ENCODE measurements around the gene ZFP62. TPM values are rescaled to one million over a fixed set of nuclear protein-coding genes. Genes with fewer than 3 reads are reported as not detected.
"Not testable (repeated sequence)": the region's sequence is repeated elsewhere in the genome, so short reads cannot be mapped to it uniquely, and the experiment has no call there.

Gene ZFP62
- total RNA-seq, 2 experiments from 2014 or later = 30.3 to 31.8 TPM

GRCh38 chr5:180828756-180829531 is 32.1 kb downstream of the ZFP62 start:
- DNase-seq; intact Hi-C loops (cut with DNase I, micrococcal nuclease); H3K9me3 Mint-ChIP-seq (ENCODE audit: low read depth); H3K27me3 Mint-ChIP-seq; ATAC-seq: not testable (repeated sequence)
- Mint-ChIP-seq H3K27ac (peak overlapping the region; percentile 83), H3K4me1 (peaks cover 58% of the 10 kb centered on the region), H3K4me3 (peak overlapping the region; percentile 39), H3K36me3 (ENCODE audit: low read depth) (peaks cover 25% of the 10 kb centered on the region)
- CTCF ChIA-PET = interaction anchor here (1.4 to 2.5 kb wide), 3 partner anchors 15 to 40 kb away, joined by 4 to 11 read pairs (median 10); no protein-coding TSS in a partner anchor
- POLR2A ChIA-PET = interaction anchor here (1.7 kb wide), 1 partner anchor 13 kb away, joined by 5 read pairs; no protein-coding TSS in a partner anchor

- H3K27me3 Mint-ChIP-seq; POLR2A ChIA-PET; H3K27ac Mint-ChIP-seq; H3K9me3 Mint-ChIP-seq (ENCODE audit: low read depth); ATAC-seq; H3K4me3 Mint-ChIP-seq; DNase-seq; intact Hi-C loops (cut with DNase I, micrococcal nuclease): not testable (repeated sequence)
- H3K36me3 Mint-ChIP-seq (ENCODE audit: low read depth) = peaks cover 24% of the 10 kb centered on the region
- peaks cover 54% of the 10 kb centered on the region for H3K4me1 Mint-ChIP-seq
- CTCF ChIA-PET = interaction anchor here (1.2 kb wide), 1 partner anchor 41 kb away, joined by 4 read pairs; no protein-coding TSS in a partner anchor
Measured at GRCh38 chr5:180827374-180827773, 33.7 kb downstream of the ZFP62 start.

DNA sequence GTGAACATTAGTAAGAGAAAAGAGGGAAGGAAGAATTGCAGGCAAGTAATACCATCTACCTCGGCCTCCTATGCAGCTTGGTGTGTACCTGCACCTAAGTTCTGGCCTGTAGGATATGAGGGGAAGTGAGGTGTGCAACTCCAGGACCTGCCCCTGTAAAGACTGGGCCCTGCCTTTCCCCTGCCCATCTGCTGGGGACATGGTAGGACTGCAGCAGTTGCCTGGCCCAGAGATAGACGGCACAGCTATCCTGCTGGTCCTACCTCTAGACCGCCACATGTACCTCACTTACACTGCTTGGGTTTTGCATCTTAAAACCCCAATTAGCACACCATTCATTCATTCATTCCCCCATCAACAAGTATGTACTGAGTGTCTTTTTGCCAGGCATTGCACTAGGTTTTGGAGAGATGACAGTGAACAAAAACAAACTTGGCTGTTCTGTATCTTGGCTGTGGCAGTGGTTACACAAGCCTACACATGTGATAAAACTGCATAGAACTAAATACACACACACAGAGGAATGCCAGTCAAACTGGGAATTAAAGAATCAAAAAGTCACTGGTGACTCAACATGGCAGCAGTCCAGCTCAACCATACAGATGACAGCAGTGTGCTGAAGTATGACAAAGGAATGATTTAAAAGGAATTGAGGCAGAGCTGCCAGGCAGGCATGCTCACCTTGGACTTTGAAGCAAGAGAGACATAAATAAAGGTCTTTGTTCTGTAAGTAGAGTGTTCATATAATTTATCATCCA is 35.1 kb downstream of the ZFP62 start:
- POLR2A ChIA-PET = interaction anchor here (0.5 to 2.1 kb wide), 4 partner anchors 15 to 400 kb away, joined by 4 to 10 read pairs (median 6); no protein-coding TSS in a partner anchor
- Mint-ChIP-seq H3K4me3 (no peak overlapping the region), H3K36me3 (ENCODE audit: low read depth) (peaks cover 21% of the 10 kb centered on the region), H3K4me1 (peaks cover 56% of the 10 kb centered on the region), H3K27ac (peak overlapping the region; percentile 51), H3K27me3 (no peaks in the 10 kb centered on the region), H3K9me3 (ENCODE audit: low read depth) (peaks cover 6% of the 10 kb centered on the region)
- intact Hi-C loops (cut with DNase I, micrococcal nuclease) = loop anchor here in 1 of 2 experiments (1.0 kb wide), 3 partner anchors 12 to 24 kb away; partner anchors contain the start of gene MGAT1
- DNase-seq = peak; percentile 82
- CTCF ChIA-PET = interaction anchor here (1.0 to 2.4 kb wide), 5 partner anchors 13 to 41 kb away, joined by 3 to 9 read pairs (median 4); no protein-coding TSS in a partner anchor
- peak; percentile 77 for ATAC-seq

DNA sequence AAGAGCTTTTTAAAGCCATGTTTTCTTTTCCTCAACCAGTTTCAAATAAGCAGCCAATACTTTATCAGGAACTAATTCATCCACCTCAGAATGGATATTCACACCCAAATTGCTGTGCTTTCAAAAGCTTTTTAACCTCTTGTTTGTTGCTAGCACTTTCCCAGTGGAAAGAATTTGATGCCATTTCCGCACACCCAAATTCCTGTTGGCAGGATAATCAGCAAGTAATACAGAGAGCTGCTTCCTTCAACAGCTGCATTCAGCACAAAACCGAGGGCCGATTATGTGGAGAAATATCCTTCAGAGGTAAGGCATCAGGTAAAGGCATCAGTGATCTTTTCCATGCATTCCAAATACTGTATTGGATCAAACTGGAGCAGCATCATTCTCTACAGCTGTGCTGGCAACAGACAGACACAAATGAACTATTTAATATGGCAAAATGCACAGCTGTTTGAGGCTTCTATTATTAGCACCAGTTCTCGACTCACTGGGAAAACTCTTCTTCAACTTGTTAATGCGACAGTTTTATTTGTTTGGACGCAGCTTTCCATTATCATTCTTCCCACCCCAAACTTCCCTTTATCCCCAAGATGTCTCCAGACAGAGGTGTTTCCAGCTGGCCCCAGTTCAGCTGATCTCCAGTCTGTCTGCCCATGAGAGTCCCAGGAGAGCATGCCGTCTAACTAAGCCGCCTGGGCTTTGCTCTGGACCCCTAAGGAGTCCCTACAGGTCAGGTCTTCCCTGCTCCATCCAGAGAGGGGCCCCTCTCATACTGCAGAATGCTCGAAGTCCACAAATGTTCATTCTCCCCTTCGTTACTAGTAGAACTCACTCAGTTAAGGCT is 36.2 kb downstream of the ZFP62 start:
- ATAC-seq (no peak), DNase-seq (no peak)
- Mint-ChIP-seq H3K4me3 (no peak overlapping the region), H3K9me3 (ENCODE audit: low read depth) (peaks cover 4% of the 10 kb centered on the region), H3K36me3 (ENCODE audit: low read depth) (peaks cover 11% of the 10 kb centered on the region), H3K27me3 (no peaks in the 10 kb centered on the region), H3K27ac (peak overlapping the region; percentile 60), H3K4me1 (peaks cover 57% of the 10 kb centered on the region)
- intact Hi-C loops (cut with DNase I, micrococcal nuclease) = no loop called here
- ChIA-PET POLR2A (interaction anchor here (0.5 to 2.1 kb wide), 3 partner anchors 14 to 401 kb away, joined by 4 to 10 read pairs (median 9); no protein-coding TSS in a partner anchor), CTCF (interaction anchor here (0.6 to 2.4 kb wide), 8 partner anchors 8 to 868 kb away, joined by 3 to 9 read pairs (median 4); no protein-coding TSS in a partner anchor)

GRCh38 chr5:180823940-180824629 is 37.0 kb downstream of the ZFP62 start:
- no peaks in the 10 kb centered on the region for H3K27me3 Mint-ChIP-seq
- ATAC-seq = no peak
- H3K27ac Mint-ChIP-seq = peak overlapping the region; percentile 52
- DNase-seq = no peak
- POLR2A ChIA-PET = no interaction called here
- CTCF ChIA-PET = interaction anchor here (0.6 to 2.4 kb wide), 5 partner anchors 10 to 867 kb away, joined by 3 to 9 read pairs (median 4); no protein-coding TSS in a partner anchor
- peaks cover 51% of the 10 kb centered on the region for H3K4me1 Mint-ChIP-seq
- no peaks in the 10 kb centered on the region for H3K9me3 Mint-ChIP-seq (ENCODE audit: low read depth)
- peaks cover 4% of the 10 kb centered on the region for H3K36me3 Mint-ChIP-seq (ENCODE audit: low read depth)
- intact Hi-C loops (cut with DNase I, micrococcal nuclease) = no loop called here
- no peak overlapping the region for H3K4me3 Mint-ChIP-seq

- CTCF ChIA-PET = interaction anchor here (0.6 to 2.4 kb wide), 2 partner anchors 10 to 16 kb away, joined by 3 to 9 read pairs; no protein-coding TSS in a partner anchor
- intact Hi-C loops (cut with DNase I, micrococcal nuclease) = no loop called here
- DNase-seq (no peak), ATAC-seq (no peak)
- Mint-ChIP-seq H3K4me1 (peaks cover 54% of the 10 kb centered on the region), H3K27me3 (no peaks in the 10 kb centered on the region), H3K27ac (no peak overlapping the region), H3K9me3 (ENCODE audit: low read depth) (no peaks in the 10 kb centered on the region), H3K36me3 (ENCODE audit: low read depth) (peaks cover 2% of the 10 kb centered on the region), H3K4me3 (no peak overlapping the region)
- POLR2A ChIA-PET = no interaction called here
Measured at GRCh38 chr5:180823346-180823745, 37.7 kb downstream of the ZFP62 start.

- CTCF ChIA-PET = interaction anchor here (0.6 to 1.3 kb wide), 7 partner anchors 8 to 364 kb away, joined by 3 to 4 read pairs (median 3); no protein-coding TSS in a partner anchor
- H3K4me3 Mint-ChIP-seq = no peak overlapping the region
- H3K27me3 Mint-ChIP-seq = no peaks in the 10 kb centered on the region
- ATAC-seq = no peak
- H3K36me3 Mint-ChIP-seq (ENCODE audit: low read depth) = peaks cover 1% of the 10 kb centered on the region
- H3K4me1 Mint-ChIP-seq = peaks cover 65% of the 10 kb centered on the region
- intact Hi-C loops (cut with DNase I, micrococcal nuclease) = no loop called here
- POLR2A ChIA-PET = no interaction called here
- no peaks in the 10 kb centered on the region for H3K9me3 Mint-ChIP-seq (ENCODE audit: low read depth)
- H3K27ac Mint-ChIP-seq = no peak overlapping the region
- no peak for DNase-seq
Measured at GRCh38 chr5:180821538-180821937, 39.5 kb downstream of the ZFP62 start.

- ChIA-PET POLR2A (no interaction called here), CTCF (interaction anchor here (0.6 to 1.3 kb wide), 6 partner anchors 8 to 365 kb away, joined by 3 to 4 read pairs (median 3); no protein-coding TSS in a partner anchor)
- Mint-ChIP-seq H3K4me1 (peaks cover 63% of the 10 kb centered on the region), H3K27ac (no peak overlapping the region), H3K27me3 (no peaks in the 10 kb centered on the region), H3K36me3 (ENCODE audit: low read depth) (no peaks in the 10 kb centered on the region), H3K9me3 (ENCODE audit: low read depth) (no peaks in the 10 kb centered on the region), H3K4me3 (no peak overlapping the region)
- ATAC-seq = no peak
- DNase-seq = no peak
- intact Hi-C loops (cut with DNase I, micrococcal nuclease) = no loop called here
Measured at GRCh38 chr5:180820788-180821321, 40.2 kb downstream of the ZFP62 start.

GRCh38 chr5:180818677-180819341 is 42.3 kb downstream of the ZFP62 start:
- Mint-ChIP-seq H3K4me1 (peaks cover 62% of the 10 kb centered on the region), H3K9me3 (ENCODE audit: low read depth) (no peaks in the 10 kb centered on the region), H3K4me3 (no peak overlapping the region), H3K36me3 (ENCODE audit: low read depth) (no peaks in the 10 kb centered on the region), H3K27me3 (no peaks in the 10 kb centered on the region), H3K27ac (no peak overlapping the region)
- ChIA-PET POLR2A (interaction anchor here (0.7 kb wide), 1 partner anchor 12 kb away, joined by 3 read pairs; no protein-coding TSS in a partner anchor), CTCF (no interaction called here)
- DNase-seq = no peak
- no peak for ATAC-seq
- intact Hi-C loops (cut with DNase I, micrococcal nuclease) = no loop called here

Data from activated CD4-positive, alpha-beta T cell treated with anti-CD3 and anti-CD28 coated beads for 36 hours (primary cell).